GM15510 (cell line): ENCODE results near the gene NUP214.

Experiments
- POLR2A ChIP-seq: IDR thresholded peaks from 3 replicates; pipeline ENCODE4 v1.6.1; 2011; ENCODE audit warnings: borderline replicate concordance; ENCODE audit not compliant: insufficient read length; ENCODE audit errors: extremely low read depth

Gene NUP214

GRCh38 chr9:131274674-131275331, 149.4 kb downstream of the NUP214 start:
- TF ChIP-seq POLR2A, result peak; percentile 57

- peak; percentile 38 for TF ChIP-seq POLR2A
Observed at GRCh38 chr9:131275332-131276093, 150.1 kb downstream of the NUP214 start.

GRCh38 chr9:131276094-131276888, 150.9 kb downstream of the NUP214 start, which contains the start of gene FAM78A:
TSS of gene FAM78A (minus strand) at chr9:131276510. CDS start at chr9:131276179, 331 bp downstream.
- TF ChIP-seq POLR2A, result no peak

- peak; percentile 33 for TF ChIP-seq POLR2A
Observed at GRCh38 chr9:131276891-131277286, 151.5 kb downstream of the NUP214 start.

GRCh38 chr9:131277287-131277909, 152.0 kb downstream of the NUP214 start:
- peak; percentile 2 for TF ChIP-seq POLR2A

- TF ChIP-seq POLR2A, result peak; percentile 54
Observed at GRCh38 chr9:131277910-131278701, 152.7 kb downstream of the NUP214 start.

GRCh38 chr9:131278702-131279111, 153.3 kb downstream of the NUP214 start:
- TF ChIP-seq POLR2A, result no peak

- no peak for TF ChIP-seq POLR2A
Observed at GRCh38 chr9:131279196-131279862, 153.9 kb downstream of the NUP214 start.

- no peak for TF ChIP-seq POLR2A
Observed at GRCh38 chr9:131279863-131280570, 154.6 kb downstream of the NUP214 start.

- TF ChIP-seq POLR2A, result no peak
Observed at GRCh38 chr9:131280660-131281059, 155.3 kb downstream of the NUP214 start.

GRCh38 chr9:131281119-131281965, 156.0 kb downstream of the NUP214 start:
- no peak for TF ChIP-seq POLR2A

GRCh38 chr9:131282175-131282574, 156.8 kb downstream of the NUP214 start:
- no peak for TF ChIP-seq POLR2A
